GM20000 (cell line): ENCODE data around the gene ZNF683.
A peak's percentile ranks its signal among the peaks of the same experiment; 100 is the strongest.

Experiments used
- DNase-seq: peaks from one replicate; pipeline ENCODE4 v3.0.0; 2012; ENCODE audit warnings: low spot score
- CTCF ChIP-seq: IDR thresholded peaks from 2 replicates; pipeline ENCODE4 v1.5.1; 2012; ENCODE audit warnings: mild to moderate bottlenecking, control low read depth; ENCODE audit errors: extremely low read depth, missing control alignments

ZNF683 gene

GRCh38 chr1:26328597-26328996 lies 44.0 kb downstream of the ZNF683 start:
- TF ChIP-seq CTCF: no peak

GRCh38 chr1:26327956-26328362 lies 44.6 kb downstream of the ZNF683 start:
- DNase-seq: no peak

More at GRCh38 chr1:26328597-26328996, 44.0 kb downstream of the ZNF683 start:
- no peak for DNase-seq

GRCh38 chr1:26324550-26324949 lies 48.0 kb downstream of the ZNF683 start:
- no peak for DNase-seq
- no peak for TF ChIP-seq CTCF

More at GRCh38 chr1:26327956-26328362, 44.6 kb downstream of the ZNF683 start:
- TF ChIP-seq CTCF: no peak

- DNase-seq: no peak
- no peak for TF ChIP-seq CTCF
These were observed 49.2 kb downstream of the ZNF683 start for GRCh38 chr1:26323382-26323781.

GRCh38 chr1:26322042-26322331 lies 50.6 kb downstream of the ZNF683 start:
- TF ChIP-seq CTCF: no peak
- no peak for DNase-seq

GRCh38 chr1:26321315-26322041 lies 51.1 kb downstream of the ZNF683 start:
- TF ChIP-seq CTCF: peak; percentile 89
- DNase-seq: peak; percentile 83

- no peak for DNase-seq
- TF ChIP-seq CTCF: no peak
These were observed 51.7 kb downstream of the ZNF683 start for GRCh38 chr1:26320896-26321295.
